Sigmoid colon (tissue), 4 donors: ENCODE data around the gene TOMM70.

ENCODE experiments used
- CTCF ChIP-seq, 4 experiments: fragments of 450-650 bp in 3 of 4; fragments of 200-600 bp in 1 of 4; IDR thresholded peaks; one replicate each; pipeline ENCODE4 v1.5.1; 2016 to 2019; ENCODE audit warnings: antibody characterized with exemption in 4 of 4, mild to moderate bottlenecking in 3 of 4, moderate library complexity in 2 of 4
- EP300 ChIP-seq, 4 donors: sonication (generic); formaldehyde crosslinking; IDR thresholded peaks; one replicate each; pipeline ENCODE4 v1.6.1; 2017; ENCODE audit warnings: antibody characterized with exemption in 4 of 4

DNA sequence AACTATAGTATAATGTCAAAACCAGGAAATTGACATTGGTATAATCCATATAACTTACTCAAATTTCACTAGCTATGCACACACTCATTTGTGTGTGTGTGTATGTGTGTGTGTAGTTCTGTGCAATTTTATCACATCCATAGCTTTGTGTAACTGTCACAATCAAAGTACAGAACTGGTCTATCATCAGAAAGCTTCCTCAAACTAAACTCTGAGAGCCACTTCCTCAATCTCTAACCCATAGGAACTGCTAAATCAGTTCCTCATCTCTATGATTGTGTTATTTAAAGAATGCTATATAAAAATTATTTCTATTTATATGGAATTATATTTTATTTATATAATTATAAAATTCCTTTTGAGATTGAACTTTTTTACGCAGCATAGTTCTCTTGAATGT, 18.5 kb upstream of the TOMM70 start:
- no peak for TF ChIP-seq EP300 (IDR thresholded peaks at IDR 0.05)
- TF ChIP-seq CTCF (IDR thresholded peaks at IDR 0.05), result no peak
